HCT116 (cell line): ENCODE measurements around the gene IGFLR1. TPM values are rescaled to one million over a fixed set of nuclear protein-coding genes. Genes with fewer than 3 reads are reported as not detected.

Experiments
- ATAC-seq: fragments of 200-7000 bp; cut with Tn5 transposase; 2 replicates; pipeline ENCODE4 v1.9.1; 2020; ENCODE audit warnings: mild to moderate bottlenecking, moderate library complexity
- BruUV-seq: library from RNA; stranded (reverse); fragments of 400-500 nt; replicated peaks from 2 replicates; lab custom pipeline; 2021; lab: Mats Ljungman, UMichigan
- CTCF ChIA-PET: fragments of 300-600 bp; sonication (Branson Sonifier 250); formaldehyde crosslinking; loops from one replicate; lab custom pipeline; 2021; ENCODE audit warnings: antibody characterized with exemption; lab: Charles Lee
- POLR2A ChIA-PET: fragments of 300-600, 350-600 bp; sonication (Branson Sonifier 250); formaldehyde crosslinking; loops from one replicate; lab custom pipeline; 2021; ENCODE audit warnings: antibody characterized with exemption; lab: Charles Lee
- RAD21 ChIA-PET, 2 experiments: fragments of 300-600 bp; sonication (Branson Sonifier 250); formaldehyde crosslinking; loops; one replicate each; lab custom pipeline; 2023; ENCODE audit warnings: low total read pairs in 2 of 2; ENCODE audit not compliant: uncharacterized antibody in 2 of 2, unreplicated experiment in 2 of 2, low non-redundant PET in 1 of 2; lab: Charles Lee
- DNase-seq: peaks from one replicate; pipeline ENCODE4 v3.0.0-alpha.2; 2010; ENCODE audit warnings: low read depth, low spot score
- H2AFZ ChIP-seq: fragments of 200-600 bp; shearing (Covaris generic), sonication (generic); 2 replicates; pipeline ENCODE4 v1.6.1; 2017; ENCODE audit warnings: low read depth, mixed run types, mixed read lengths, antibody characterized with exemption, low read length; ENCODE audit not compliant: poor library complexity, severe bottlenecking
- H3K27ac ChIP-seq: 2 replicates; pipeline ENCODE4 v1.5.1; 2012; ENCODE audit warnings: low read depth, low read length
- H3K27me3 ChIP-seq: fragments of 200-600 bp; sonication (generic); 2 replicates; pipeline ENCODE4 v1.6.1; 2016; ENCODE audit warnings: mixed run types, low read length, mixed read lengths; ENCODE audit not compliant: insufficient read depth
- H3K36me3 ChIP-seq, 2 experiments: fragments of 200-500 bp in 1 of 2; fragments of 200-600 bp in 1 of 2; sonication (Bioruptor generic) in 1 of 2; sonication (generic) in 1 of 2; 2 replicates each; pipeline versions ENCODE4 v1.5.1 to v1.6.1; 2014 to 2016; ENCODE audit warnings: low read length in 2 of 2, inconsistent platforms in 1 of 2, mixed read lengths in 1 of 2, mixed run types in 1 of 2; ENCODE audit not compliant: insufficient read depth in 2 of 2, control insufficient read depth in 1 of 2
- H3K4me1 ChIP-seq, 2 experiments: fragments of 200-600 bp in 1 of 2; sonication (generic) in 1 of 2; 2 replicates each; pipeline versions ENCODE4 v1.5.1 to v1.6.1; 2012 to 2017; ENCODE audit warnings: low read length in 2 of 2, inconsistent platforms in 1 of 2, mild to moderate bottlenecking in 1 of 2, mixed read lengths in 1 of 2, mixed run types in 1 of 2, moderate library complexity in 1 of 2; ENCODE audit not compliant: insufficient read depth in 2 of 2, control insufficient read depth in 1 of 2
- H3K4me2 ChIP-seq: fragments of 200-600 bp; sonication (generic); 2 replicates; pipeline ENCODE4 v1.6.1; 2017; ENCODE audit warnings: mixed run types, low read length, mixed read lengths
- H3K4me3 ChIP-seq, 2 experiments: fragments of 200-600 bp in 1 of 2; sonication (generic) in 1 of 2; replicated peaks in 1 of 2; 2 replicates each; pipeline ENCODE4 v1.5.1; 2011 to 2016; ENCODE audit warnings: low read length in 2 of 2, control low read depth in 1 of 2, low read depth in 1 of 2, mild to moderate bottlenecking in 1 of 2, mixed read lengths in 1 of 2, mixed run types in 1 of 2
- H3K79me2 ChIP-seq: fragments of 200-600 bp; sonication (generic); 2 replicates; pipeline ENCODE4 v1.6.1; 2017; ENCODE audit warnings: mild to moderate bottlenecking, mixed run types, low read length, moderate library complexity, mixed read lengths; ENCODE audit not compliant: insufficient read depth
- H3K9ac ChIP-seq: fragments of 200-600 bp; sonication (generic); 2 replicates; pipeline ENCODE4 v1.6.1; 2016; ENCODE audit warnings: low read length, mixed read lengths
- H3K9me2 ChIP-seq: fragments of 200-600 bp; sonication (generic), shearing (Covaris generic); 2 replicates; pipeline ENCODE4 v1.6.1; 2017; ENCODE audit warnings: mixed run types, mild to moderate bottlenecking, moderate library complexity; ENCODE audit not compliant: insufficient read depth
- H3K9me3 ChIP-seq, 2 experiments: fragments of 200-500 bp in 1 of 2; fragments of 200-600 bp in 1 of 2; sonication (Bioruptor generic) in 1 of 2; sonication (generic) in 1 of 2; 2 replicates each; pipeline ENCODE4 v1.6.1; 2014 to 2017; ENCODE audit warnings: low read length in 2 of 2, mixed read lengths in 2 of 2, inconsistent platforms in 1 of 2, low read depth in 1 of 2, mild to moderate bottlenecking in 1 of 2, mixed run types in 1 of 2, moderate library complexity in 1 of 2; ENCODE audit not compliant: control insufficient read depth in 1 of 2, insufficient read depth in 1 of 2
- H4K20me1 ChIP-seq: fragments of 200-600 bp; sonication (generic), shearing (Covaris generic); 2 replicates; pipeline ENCODE4 v1.6.1; 2017; ENCODE audit warnings: mixed run types, mild to moderate bottlenecking, moderate library complexity; ENCODE audit not compliant: insufficient read depth
- ATF3 ChIP-seq: IDR thresholded peaks from 2 replicates; pipeline ENCODE4 v1.6.1; 2012
- CEBPB ChIP-seq: IDR thresholded peaks from 2 replicates; pipeline ENCODE4 v1.6.1; 2012; ENCODE audit warnings: low read depth
- EGR1 ChIP-seq: IDR thresholded peaks from 2 replicates; pipeline ENCODE4 v1.6.1; 2012; ENCODE audit warnings: low read depth
- ELF1 ChIP-seq: IDR thresholded peaks from 2 replicates; pipeline ENCODE4 v1.6.1; 2012; ENCODE audit warnings: low read depth, borderline replicate concordance
- EZH2 ChIP-seq: fragments of 200-600 bp; sonication (generic); IDR thresholded peaks from 2 replicates; pipeline ENCODE4 v1.6.1; 2017; ENCODE audit warnings: antibody characterized with exemption, mixed run types
- FOSL1 ChIP-seq: IDR thresholded peaks from 2 replicates; pipeline ENCODE4 v1.6.1; 2012; ENCODE audit warnings: low read depth
- JUND ChIP-seq: IDR thresholded peaks from 2 replicates; pipeline ENCODE4 v1.6.1; 2012
- POLR2A ChIP-seq: IDR thresholded peaks from 2 replicates; pipeline ENCODE4 v1.7.0; 2011; ENCODE audit warnings: borderline replicate concordance; ENCODE audit not compliant: insufficient read depth, insufficient read length; ENCODE audit errors: extremely low read depth
- POLR2AphosphoS5 ChIP-seq: IDR thresholded peaks from 2 replicates; pipeline ENCODE4 v1.6.1; 2011; ENCODE audit warnings: mild to moderate bottlenecking, low read depth, low read length, moderate library complexity
- RAD21 ChIP-seq: IDR thresholded peaks from 2 replicates; pipeline ENCODE4 v1.6.1; 2012; ENCODE audit warnings: low read depth, mild to moderate bottlenecking
- REST ChIP-seq: IDR thresholded peaks from 2 replicates; pipeline ENCODE4 v1.6.1; 2012; ENCODE audit warnings: low read depth
- SP1 ChIP-seq: IDR thresholded peaks from 2 replicates; pipeline ENCODE4 v1.6.1; 2012; ENCODE audit warnings: low read depth
- YY1 ChIP-seq: IDR thresholded peaks from 2 replicates; pipeline ENCODE4 v1.6.1; 2011; ENCODE audit warnings: low read length, low read depth, moderate library complexity, mild to moderate bottlenecking; ENCODE audit not compliant: insufficient replicate concordance; ENCODE audit errors: extremely low read depth
- ZFX ChIP-seq: fragments of 450-650 bp; IDR thresholded peaks from 2 replicates; pipeline ENCODE4 v1.6.1; 2017
- ZNF274 ChIP-seq: fragments of 200-500 bp; sonication (Bioruptor generic); IDR thresholded peaks from 2 replicates; pipeline ENCODE4 v1.6.1; 2014; ENCODE audit warnings: mild to moderate bottlenecking, low read depth, low read length, inconsistent platforms
- intact Hi-C: fragments of 100-400 bp; cut with micrococcal nuclease; formaldehyde crosslinking; loops from 2 replicates; pipeline ENCODE4 v1.10.0; 2022
- total RNA-seq: library from RNA; stranded (reverse); gene quantifications from one replicate; pipeline ENCODE4 v1.2.1, GENCODE V29; 2021; ENCODE audit not compliant: unreplicated experiment

IGFLR1 gene
- total RNA-seq, 1 experiment from 2014 or later = 8.3 TPM

GRCh38 chr19:35757749-35758608, 15.7 kb upstream of the IGFLR1 start, which contains the start of gene PROSER3 (continued):
- TF ChIP-seq REST = no peak
- no peak for TF ChIP-seq EZH2
- no peak for TF ChIP-seq CEBPB
- peak; percentile 74 for TF ChIP-seq POLR2AphosphoS5

- intact Hi-C loops = no loop called here
- BruUV-seq = TSS peak; percentile 95
- TF ChIP-seq EGR1 (no peak), FOSL1 (no peak), JUND (no peak), YY1 (no peak), REST (no peak), POLR2AphosphoS5 (no peak), ZNF274 (no peak), POLR2A (peak; percentile 10), CEBPB (no peak), EZH2 (no peak), ELF1 (no peak), SP1 (no peak), ZFX (peak; percentile 72; the same call in 1 of the 2 replicates), RAD21 (no peak), ATF3 (no peak)
These were observed 15.0 kb upstream of the IGFLR1 start for GRCh38 chr19:35757231-35757748.

More at GRCh38 chr19:35757231-35757748, 15.0 kb upstream of the IGFLR1 start:
- Histone ChIP-seq H3K9ac (peak overlapping the region; percentile 56), H3K9me3 (no peaks in the 10 kb centered on the region), H3K4me1 (peaks cover 14 to 25% of the 10 kb centered on the region in 2 experiments), H2AFZ (no peak overlapping the region), H3K4me3 (peak overlapping the region; percentile 92 to 96), H3K27me3 (no peaks in the 10 kb centered on the region), H4K20me1 (no peaks in the 10 kb centered on the region), H3K27ac (peak overlapping the region; percentile 75), H3K36me3 (peaks cover 4 to 12% of the 10 kb centered on the region in 2 experiments; a peak in 3 of 4 replicates), H3K79me2 (peaks cover 17% of the 10 kb centered on the region), H3K4me2 (peak overlapping the region; percentile 83), H3K9me2 (no peaks in the 10 kb centered on the region)
- CTCF ChIA-PET = interaction anchor here (1.0 kb wide), 1 partner anchor 9 kb away, joined by 5 read pairs; the partner anchor contains the start of gene LIN37
- ATAC-seq = peak; percentile 33
- RAD21 ChIA-PET = interaction anchor here in 1 of 2 experiments (0.6 kb wide), 1 partner anchor 9 kb away, joined by 6 read pairs; no protein-coding TSS in a partner anchor
- POLR2A ChIA-PET = interaction anchor here (0.9 to 2.3 kb wide), 3 partner anchors 9 to 12 kb away, joined by 3 to 20 read pairs (median 4); partner anchors contain the start of genes LIN37, PSENEN and U2AF1L4
- no peak for DNase-seq
